Measurements from ENCODE around the gene LRRC23.

GRCh38 chr12:6915789-6916285, 11.2 kb downstream of the LRRC23 start:
- TF ChIP-seq CTCF (IDR thresholded peaks at IDR 0.05) (no peak), POLR2A (IDR thresholded peaks at IDR 0.05) (no peak)
